Measurements from ENCODE around the gene SUSD6.

Gene SUSD6

DNA sequence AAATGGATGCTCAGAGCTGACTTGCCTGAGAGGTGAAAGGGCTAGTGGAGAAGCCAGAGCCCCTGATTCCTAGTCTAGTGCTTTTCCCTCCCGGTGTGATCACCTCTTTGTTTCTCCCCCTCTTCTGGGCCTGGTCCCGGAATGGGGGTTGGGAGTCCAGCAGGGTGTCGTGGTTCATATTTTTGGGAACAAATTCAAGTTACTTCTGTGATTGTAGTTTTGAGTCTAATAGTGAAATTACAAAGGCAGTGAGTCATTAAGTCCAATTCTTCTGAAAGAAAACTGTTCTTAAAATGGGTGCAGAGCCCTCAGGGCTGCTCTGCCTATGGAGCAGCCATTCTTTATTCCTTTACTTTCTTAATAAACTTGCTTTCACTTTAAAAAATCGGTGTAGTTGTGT, 7.6 kb downstream of the SUSD6 start:
- H3K27ac ChIP-seq (replicated peaks) = no peak overlapping the region
- no peaks in the 10 kb centered on the region for H3K27me3 ChIP-seq (ENCODE audit: insufficient read depth, poor library complexity, severe bottlenecking)
- DNase-seq (ENCODE audit: low read depth in 1 of 2, low spot score in 1 of 2) = no peak
- no peak overlapping the region for H3K4me3 ChIP-seq (replicated peaks; ENCODE audit: insufficient read depth, low read length)
- TF ChIP-seq, protein P1, sequence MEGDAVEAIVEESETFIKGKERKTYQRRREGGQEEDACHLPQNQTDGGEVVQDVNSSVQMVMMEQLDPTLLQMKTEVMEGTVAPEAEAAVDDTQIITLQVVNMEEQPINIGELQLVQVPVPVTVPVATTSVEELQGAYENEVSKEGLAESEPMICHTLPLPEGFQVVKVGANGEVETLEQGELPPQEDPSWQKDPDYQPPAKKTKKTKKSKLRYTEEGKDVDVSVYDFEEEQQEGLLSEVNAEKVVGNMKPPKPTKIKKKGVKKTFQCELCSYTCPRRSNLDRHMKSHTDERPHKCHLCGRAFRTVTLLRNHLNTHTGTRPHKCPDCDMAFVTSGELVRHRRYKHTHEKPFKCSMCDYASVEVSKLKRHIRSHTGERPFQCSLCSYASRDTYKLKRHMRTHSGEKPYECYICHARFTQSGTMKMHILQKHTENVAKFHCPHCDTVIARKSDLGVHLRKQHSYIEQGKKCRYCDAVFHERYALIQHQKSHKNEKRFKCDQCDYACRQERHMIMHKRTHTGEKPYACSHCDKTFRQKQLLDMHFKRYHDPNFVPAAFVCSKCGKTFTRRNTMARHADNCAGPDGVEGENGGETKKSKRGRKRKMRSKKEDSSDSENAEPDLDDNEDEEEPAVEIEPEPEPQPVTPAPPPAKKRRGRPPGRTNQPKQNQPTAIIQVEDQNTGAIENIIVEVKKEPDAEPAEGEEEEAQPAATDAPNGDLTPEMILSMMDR (IDR thresholded peaks at IDR 0.05; ENCODE audit: insufficient read depth, low read length) = no peak
- TF ChIP-seq SPI1 (IDR thresholded peaks at IDR 0.05; ENCODE audit: borderline replicate concordance, low read depth) = no peak
- TF ChIP-seq GABPA (IDR thresholded peaks at IDR 0.05; ENCODE audit: low read depth) = no peak
- no peak for TF ChIP-seq REST (IDR thresholded peaks at IDR 0.05; ENCODE audit: insufficient replicate concordance, low read depth)
- TF ChIP-seq POLR2AphosphoS5 (IDR thresholded peaks at IDR 0.05; ENCODE audit: low read depth) = no peak

DNA sequence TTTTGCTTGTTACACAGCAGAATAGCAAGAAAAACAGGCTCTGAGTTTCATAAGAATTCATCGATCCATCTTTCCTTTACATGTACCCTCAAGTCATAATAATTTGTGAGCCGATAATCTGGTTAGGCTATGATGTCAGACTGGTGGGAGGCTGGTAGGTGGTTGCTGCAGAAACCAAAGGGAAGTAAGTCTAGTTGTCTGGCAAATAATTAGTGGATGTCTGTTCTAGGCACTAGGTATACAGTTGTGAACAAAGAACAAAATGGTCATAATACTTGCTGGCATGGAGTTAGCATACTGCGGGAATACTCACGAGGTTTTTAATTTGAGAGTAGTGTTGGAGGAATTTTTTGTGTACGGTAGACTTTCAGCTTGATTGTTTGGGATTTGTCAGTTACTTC, 8.8 kb downstream of the SUSD6 start:
- DNase-seq (ENCODE audit: low read depth in 1 of 2, low spot score in 1 of 2) = peak in 1 of 2 experiments; percentile 23
- TF ChIP-seq REST (IDR thresholded peaks at IDR 0.05; ENCODE audit: insufficient replicate concordance, low read depth) = no peak
- TF ChIP-seq GABPA (IDR thresholded peaks at IDR 0.05; ENCODE audit: low read depth) = no peak
- no peak for TF ChIP-seq SPI1 (IDR thresholded peaks at IDR 0.05; ENCODE audit: borderline replicate concordance, low read depth)
- TF ChIP-seq POLR2AphosphoS5 (IDR thresholded peaks at IDR 0.05; ENCODE audit: low read depth) = no peak
- Histone ChIP-seq H3K27me3 (ENCODE audit: insufficient read depth, poor library complexity, severe bottlenecking) (no peaks in the 10 kb centered on the region), H3K27ac (replicated peaks) (peak overlapping the region; percentile 37; the same call in 1 of the 2 replicates), H3K4me3 (replicated peaks; ENCODE audit: insufficient read depth, low read length) (no peak overlapping the region)

GRCh38 chr14:69620981-69621380, 9.6 kb downstream of the SUSD6 start:
- TF ChIP-seq SPI1 (IDR thresholded peaks at IDR 0.05; ENCODE audit: borderline replicate concordance, low read depth) (no peak), GABPA (IDR thresholded peaks at IDR 0.05; ENCODE audit: low read depth) (no peak), REST (IDR thresholded peaks at IDR 0.05; ENCODE audit: insufficient replicate concordance, low read depth) (no peak), POLR2AphosphoS5 (IDR thresholded peaks at IDR 0.05; ENCODE audit: low read depth) (no peak)
- TF ChIP-seq, protein P1 (IDR thresholded peaks at IDR 0.05; ENCODE audit: insufficient read depth, low read length) = no peak
- no peaks in the 10 kb centered on the region for H3K27me3 ChIP-seq (ENCODE audit: insufficient read depth, poor library complexity, severe bottlenecking)
- no peak overlapping the region for H3K4me3 ChIP-seq (replicated peaks; ENCODE audit: insufficient read depth, low read length)
- DNase-seq (ENCODE audit: low read depth in 1 of 2, low spot score in 1 of 2) = no peak
- H3K27ac ChIP-seq (replicated peaks) = peak overlapping the region; percentile 19; the same call in 1 of the 2 replicates
